Stimulated activated CD4-positive, alpha-beta T cell treated with anti-CD3 and anti-CD28 coated beads, Interleukin-12 subunit alpha, Interleukin-12 subunit beta, amount 100 ng/mL, for 4 hours (primary cell): Measurements from ENCODE around the gene MASTL.
"Not testable (repeated sequence)": the region's sequence is repeated elsewhere in the genome, so short reads cannot be mapped to it uniquely, and the experiment has no call there.

Source experiments
- DNase-seq: peaks from one replicate; pipeline ENCODE4 v3.0.0-alpha.2; 2020

The MASTL gene

DNA sequence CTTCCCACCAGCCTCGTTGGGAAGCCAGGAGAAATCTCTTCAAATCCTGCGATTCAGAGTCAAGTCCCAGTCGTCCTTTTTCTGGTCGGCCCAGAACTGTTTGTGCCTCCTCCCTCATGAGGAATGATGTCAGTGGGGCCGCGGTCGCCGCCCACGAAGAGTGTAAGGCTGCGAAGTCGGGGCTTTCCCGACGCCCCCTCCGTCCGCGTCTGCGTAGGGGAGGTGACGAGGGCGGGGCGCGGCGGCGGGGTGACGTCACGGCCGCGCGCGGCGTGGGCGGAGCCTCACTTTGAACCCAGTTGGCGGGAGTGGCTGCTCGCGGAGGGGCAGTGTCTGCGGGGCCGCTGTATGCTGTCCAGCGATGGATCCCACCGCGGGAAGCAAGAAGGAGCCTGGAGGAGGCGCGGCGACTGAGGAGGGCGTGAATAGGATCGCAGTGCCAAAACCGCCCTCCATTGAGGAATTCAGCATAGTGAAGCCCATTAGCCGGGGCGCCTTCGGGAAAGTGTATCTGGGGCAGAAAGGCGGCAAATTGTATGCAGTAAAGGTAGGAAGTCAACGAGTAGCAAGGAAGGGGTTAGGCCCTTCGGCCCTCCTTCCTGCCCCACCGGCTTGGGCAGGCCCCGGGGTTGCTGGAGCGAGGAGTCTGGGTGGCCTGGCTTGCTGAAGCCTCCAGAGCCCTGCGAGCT, at the start of gene MASTL:
Gene MASTL (plus strand): TSS at position 287 of the 689 bp plus-strand sequence. CDS start 75 bp downstream, at position 362.
- peak; percentile 91 for DNase-seq

DNA sequence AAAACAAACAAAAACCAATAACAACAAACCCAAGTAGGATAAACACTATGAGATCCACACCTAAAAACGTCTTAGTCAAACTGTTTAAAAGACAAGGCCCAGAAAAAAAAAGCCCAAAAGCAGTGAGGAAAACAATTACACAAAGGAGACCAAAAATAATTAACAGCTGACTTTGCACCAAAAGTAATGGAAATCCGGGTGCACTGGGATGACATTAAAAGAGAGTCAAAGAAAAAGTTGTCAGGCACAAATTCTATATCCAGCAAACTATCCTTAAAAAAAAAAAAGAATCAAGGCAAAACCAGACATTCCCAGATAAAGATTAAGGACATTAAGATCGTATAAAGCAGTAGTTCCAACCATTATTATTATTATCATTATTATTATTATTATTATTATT, 47.0 kb upstream of the MASTL start:
- no peak for DNase-seq

- DNase-seq = no peak
These were observed 20.8 kb upstream of the MASTL start for GRCh38 chr10:27134371-27134770.

GRCh38 chr10:27138277-27138676, 16.9 kb upstream of the MASTL start:
- no peak for DNase-seq

DNA sequence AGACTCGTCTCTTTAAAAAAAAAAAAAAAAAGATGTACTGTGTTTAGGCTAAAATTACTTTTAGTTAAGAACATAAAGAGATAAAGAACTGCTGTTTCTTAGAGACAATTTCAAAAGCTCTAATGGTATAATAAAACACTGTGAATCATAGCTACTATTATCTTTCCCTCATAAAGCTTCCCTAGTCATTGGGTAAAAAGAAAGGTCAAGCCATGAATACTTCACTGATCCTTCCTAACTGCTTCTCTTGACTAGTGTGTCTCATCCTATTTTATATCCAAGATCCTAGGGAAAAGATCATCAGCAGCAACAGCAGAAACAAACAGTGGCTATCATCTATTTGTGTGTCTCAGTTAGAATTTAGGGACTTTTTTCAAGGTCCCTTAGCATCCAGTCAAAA, 11.5 kb upstream of the MASTL start:
- no peak for DNase-seq

DNA sequence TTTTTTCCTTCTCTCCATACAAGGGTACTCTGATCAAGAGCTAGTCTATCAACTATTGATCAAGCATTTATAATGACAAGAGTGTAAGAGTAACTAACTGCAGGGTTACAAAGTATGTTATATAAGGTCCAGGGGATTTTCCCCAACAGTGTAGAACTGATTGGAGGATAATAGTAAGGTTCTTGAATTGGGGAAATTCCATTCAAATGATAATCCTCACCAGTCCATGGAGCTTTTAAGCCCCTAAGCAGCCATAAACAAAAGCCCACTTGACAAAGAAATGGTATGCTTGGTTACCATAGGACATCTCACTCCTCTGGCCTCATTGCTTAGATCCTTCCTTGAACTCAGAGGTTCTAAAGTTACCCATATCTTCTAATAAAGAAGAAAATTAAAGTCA, 9.2 kb upstream of the MASTL start:
- no peak for DNase-seq

- DNase-seq = no peak
These were observed 7.5 kb upstream of the MASTL start for GRCh38 chr10:27147701-27148100.

DNA sequence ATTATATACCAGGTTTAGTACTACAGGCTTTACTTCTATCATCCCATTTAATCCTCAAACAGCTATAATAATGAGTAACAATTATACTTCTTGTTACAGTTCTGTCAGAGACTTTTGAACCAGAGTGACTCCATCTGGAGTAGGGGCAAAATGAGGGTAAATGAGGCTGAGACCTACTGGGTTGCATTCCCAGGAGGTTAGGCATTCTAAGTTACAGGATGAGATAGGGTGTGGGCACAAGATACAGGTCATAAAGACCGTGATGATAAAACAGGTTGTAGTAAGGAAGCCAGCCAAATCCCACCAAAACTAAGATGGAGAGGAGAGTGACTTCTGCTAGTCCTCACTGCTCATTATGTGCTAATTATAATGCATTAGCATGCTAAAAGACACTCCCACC, 4.9 kb upstream of the MASTL start:
- no peak for DNase-seq

DNA sequence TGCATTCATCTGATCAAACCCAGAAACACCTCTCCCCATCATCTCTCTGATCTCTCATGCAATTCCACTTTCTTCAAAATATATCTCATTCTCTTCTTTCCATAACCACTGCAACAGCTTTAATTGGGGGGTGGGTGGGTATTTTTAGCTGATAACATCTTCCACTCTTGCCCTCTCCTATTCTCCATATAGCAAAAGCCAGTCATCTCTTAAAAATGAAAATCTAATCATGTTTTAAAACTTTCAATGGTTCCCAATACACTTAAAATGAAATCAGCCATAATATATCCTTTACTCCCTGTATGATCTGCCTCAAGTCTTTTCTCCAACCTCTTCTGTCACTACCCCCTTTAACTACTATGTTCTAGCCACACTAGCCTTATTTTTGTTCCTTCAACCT, 2.5 kb upstream of the MASTL start:
- no peak for DNase-seq

DNA sequence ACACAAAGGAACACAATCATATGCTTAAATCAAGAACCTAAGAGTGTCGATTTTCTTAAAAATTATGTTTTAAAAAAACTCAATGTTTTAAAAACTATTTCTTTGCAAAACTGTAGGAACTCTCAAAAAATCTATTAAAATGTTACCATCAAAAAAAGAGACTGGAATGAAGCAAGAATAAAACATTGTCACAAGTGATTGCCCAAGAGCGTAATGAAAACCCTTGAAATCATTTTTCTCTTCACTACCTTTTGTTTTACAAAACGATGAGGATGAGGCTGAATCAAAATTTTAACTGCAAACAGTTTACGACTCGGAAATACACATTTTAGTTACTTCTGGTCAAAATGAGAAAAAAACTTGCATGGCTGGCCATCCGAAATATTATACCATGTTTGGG, 1.8 kb upstream of the MASTL start:
- DNase-seq = no peak

DNA sequence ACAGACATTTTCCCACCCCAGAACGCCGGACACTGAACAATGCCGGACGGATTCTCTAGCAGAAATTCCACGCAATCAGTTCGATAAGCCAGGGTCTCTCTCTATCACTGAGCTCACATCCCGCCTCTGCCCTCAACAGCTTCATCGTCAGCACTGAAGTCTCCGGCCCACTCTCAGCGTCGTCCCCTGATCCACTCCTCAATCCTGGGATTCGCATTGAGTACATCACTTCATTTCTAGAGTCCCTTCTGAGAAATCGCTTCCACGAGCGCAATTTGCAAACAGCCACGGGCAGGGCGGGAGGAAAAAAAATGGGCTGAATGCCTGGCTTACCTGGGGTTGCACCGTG, 1.3 kb upstream of the MASTL start:
- peak; percentile 18 for DNase-seq

DNA sequence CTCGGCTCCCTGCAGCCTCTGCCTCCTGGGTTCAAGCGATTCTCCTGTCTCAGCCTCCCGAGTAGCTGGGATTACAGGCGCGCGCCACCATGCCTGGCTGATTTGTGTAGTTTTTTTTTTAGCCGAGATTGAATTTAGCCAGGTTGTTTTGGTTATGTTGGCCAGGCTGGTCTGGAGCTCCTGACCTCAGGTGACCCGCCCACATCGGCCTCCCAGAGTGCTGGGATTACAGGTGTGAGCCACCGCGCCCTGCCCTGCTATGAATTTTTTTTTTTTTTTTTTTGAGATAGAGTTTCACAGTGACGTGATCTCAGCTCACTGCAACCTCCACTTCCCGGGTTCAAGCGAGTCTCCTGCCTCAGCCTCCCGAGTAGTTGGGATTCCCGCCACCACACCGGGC, 1.4 kb downstream of the MASTL start:
- not testable (repeated sequence) for DNase-seq

- no peak for DNase-seq
These were observed 2.0 kb downstream of the MASTL start for GRCh38 chr10:27157150-27157549.

- no peak for DNase-seq
These were observed 3.3 kb downstream of the MASTL start for GRCh38 chr10:27158421-27158820.

GRCh38 chr10:27169849-27170248, 14.7 kb downstream of the MASTL start:
- no peak for DNase-seq

- no peak for DNase-seq
These were observed 33.1 kb downstream of the MASTL start for GRCh38 chr10:27188259-27188658.

DNA sequence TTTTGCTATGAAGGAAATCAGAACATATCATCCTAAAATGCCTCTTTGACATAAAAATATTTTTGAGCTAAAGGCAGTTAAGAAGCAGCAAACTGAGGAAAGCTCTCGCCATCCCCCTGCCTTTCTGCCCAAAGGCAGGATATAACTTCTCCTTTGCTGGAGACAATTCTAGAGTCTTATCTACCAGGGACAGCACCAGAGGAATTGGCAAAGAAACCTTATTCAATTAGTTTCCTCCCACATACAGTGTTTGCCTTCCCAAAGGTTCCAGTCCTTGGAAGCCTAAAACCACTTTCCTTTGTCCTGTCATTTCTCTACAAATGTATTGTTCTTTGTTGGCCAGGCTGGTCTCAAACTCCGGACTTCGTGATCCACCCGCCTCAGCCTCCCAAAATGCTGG, 33.7 kb downstream of the MASTL start:
- DNase-seq = no peak

DNA sequence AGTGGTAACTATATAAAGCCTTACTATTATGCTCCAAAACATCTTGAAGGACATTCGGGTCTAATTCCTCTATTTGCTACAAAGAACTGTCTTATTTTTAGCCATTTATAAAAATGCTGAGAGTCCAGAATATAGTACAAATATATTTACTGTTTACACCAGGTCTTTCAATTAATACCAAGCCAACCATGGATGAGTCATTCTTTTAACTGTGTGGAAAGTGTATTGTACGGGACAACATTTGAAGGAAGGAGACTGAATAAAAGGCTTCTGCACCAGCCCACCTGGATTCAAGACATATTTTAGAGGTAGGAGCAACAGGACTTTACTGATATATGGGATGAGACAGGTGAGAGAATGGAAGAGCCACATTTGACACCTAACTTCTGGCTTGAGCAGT, 35.4 kb downstream of the MASTL start:
- no peak for DNase-seq

- DNase-seq = no peak
These were observed 37.1 kb downstream of the MASTL start for GRCh38 chr10:27192284-27192683.

GRCh38 chr10:27197980-27198620, 42.9 kb downstream of the MASTL start:
- DNase-seq = no peak

GRCh38 chr10:27203806-27204205, 48.7 kb downstream of the MASTL start:
- DNase-seq = no peak

- no peak for DNase-seq
These were observed 52.2 kb downstream of the MASTL start for GRCh38 chr10:27207350-27207749.

DNA sequence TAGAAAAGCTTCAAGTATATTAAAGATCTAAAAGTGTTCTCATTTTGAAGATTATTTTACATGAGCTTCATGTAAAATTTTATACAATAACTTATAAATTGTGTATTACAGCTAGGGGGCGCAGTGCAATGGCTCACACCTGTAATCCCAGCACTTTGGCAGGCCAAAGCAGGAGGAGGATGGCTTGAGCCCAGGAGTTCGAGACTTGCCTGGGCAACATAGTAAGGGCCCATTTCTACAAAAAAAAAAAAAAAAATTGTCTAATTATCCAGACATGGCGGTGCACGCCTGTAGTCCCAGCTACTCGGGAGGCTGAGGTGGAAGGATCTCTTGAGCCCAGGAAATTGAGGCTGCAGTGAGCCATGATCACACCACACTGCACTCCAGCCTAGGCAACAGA, 68.8 kb downstream of the MASTL start:
- DNase-seq = peak; percentile 26

DNA sequence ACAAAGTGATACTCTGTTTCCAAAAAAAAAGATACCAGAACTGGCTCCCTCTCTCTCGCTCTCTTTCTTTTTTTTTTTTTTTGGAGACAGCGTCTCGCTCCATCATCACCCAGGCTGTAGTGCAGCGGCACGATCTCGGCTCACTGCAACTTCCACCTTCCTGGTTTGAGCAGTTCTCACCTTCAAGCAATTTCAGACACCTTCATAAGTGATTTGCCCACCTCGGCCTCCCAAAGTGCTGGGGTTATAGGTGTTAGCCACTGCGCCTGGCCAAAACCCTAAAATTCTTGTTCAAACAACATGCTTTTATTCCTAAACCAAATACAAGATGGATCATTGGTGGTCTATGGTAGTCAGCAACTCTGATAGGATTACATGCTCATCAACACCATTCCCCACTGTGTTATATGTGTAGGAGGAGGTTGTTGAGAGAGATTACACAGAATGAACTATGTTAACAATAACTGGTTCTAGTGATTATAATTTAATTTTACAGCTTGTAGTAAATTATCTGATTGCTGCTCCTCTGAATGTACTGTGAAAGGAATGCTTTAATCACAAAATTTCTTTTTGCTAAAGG, 69.9 kb downstream of the MASTL start:
- DNase-seq = no peak
